ENCODE measurements around the gene SLC22A1.

DNA sequence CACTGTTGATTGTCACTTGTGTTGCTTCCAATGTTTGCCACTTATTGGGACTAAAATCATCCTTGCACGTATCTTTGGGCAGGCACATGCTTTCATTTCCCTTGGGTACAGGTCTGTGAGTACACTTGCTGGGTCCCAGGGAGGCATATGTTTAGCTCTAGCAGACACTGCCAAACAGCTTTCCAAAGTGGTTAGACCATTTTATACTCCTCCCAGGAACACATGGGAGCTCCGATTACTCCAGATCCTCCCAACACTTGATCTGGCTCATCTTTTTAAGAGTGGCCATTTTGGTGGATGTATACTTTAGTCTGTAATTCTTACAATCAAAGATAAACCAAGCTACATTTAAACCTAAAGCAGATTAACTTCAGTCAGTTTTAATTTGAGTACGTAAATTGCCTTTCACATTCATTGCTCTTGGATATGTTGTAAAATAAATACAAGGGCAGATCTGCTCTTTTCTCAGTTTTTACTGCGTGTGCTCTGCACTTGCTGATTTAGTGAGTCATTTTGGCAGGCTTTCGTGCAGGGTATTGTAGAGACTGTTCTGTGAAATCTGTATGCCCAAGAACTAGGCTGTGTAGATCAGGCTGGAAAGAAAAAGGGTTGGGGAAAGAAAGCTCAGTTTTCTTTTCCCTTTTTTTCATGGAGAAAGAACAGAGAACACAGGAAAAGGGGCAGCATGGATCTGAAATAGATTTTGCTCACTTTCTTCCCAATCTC is 19.5 kb downstream of the SLC22A1 start:
- TF ChIP-seq, protein P1, sequence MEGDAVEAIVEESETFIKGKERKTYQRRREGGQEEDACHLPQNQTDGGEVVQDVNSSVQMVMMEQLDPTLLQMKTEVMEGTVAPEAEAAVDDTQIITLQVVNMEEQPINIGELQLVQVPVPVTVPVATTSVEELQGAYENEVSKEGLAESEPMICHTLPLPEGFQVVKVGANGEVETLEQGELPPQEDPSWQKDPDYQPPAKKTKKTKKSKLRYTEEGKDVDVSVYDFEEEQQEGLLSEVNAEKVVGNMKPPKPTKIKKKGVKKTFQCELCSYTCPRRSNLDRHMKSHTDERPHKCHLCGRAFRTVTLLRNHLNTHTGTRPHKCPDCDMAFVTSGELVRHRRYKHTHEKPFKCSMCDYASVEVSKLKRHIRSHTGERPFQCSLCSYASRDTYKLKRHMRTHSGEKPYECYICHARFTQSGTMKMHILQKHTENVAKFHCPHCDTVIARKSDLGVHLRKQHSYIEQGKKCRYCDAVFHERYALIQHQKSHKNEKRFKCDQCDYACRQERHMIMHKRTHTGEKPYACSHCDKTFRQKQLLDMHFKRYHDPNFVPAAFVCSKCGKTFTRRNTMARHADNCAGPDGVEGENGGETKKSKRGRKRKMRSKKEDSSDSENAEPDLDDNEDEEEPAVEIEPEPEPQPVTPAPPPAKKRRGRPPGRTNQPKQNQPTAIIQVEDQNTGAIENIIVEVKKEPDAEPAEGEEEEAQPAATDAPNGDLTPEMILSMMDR (tag by site-specific recombination; IDR thresholded peaks at IDR 0.05): no peak
- TF ChIP-seq ZNF138 (tag by site-specific recombination; IDR thresholded peaks at IDR 0.05; ENCODE audit: borderline replicate concordance): no peak
- TF ChIP-seq ZNF558 (tag by site-specific recombination; IDR thresholded peaks at IDR 0.05): no peak
- TF ChIP-seq ZNF654 (tag by site-specific recombination; IDR thresholded peaks at IDR 0.05; ENCODE audit: low read depth): no peak
